GM18520 (cell line): ENCODE results near the gene ZNF768.
"Not testable (repeated sequence)": the region's sequence is repeated elsewhere in the genome, so short reads cannot be mapped to it uniquely, and the experiment has no call there.

Experiments used
- ATAC-seq: cut with Tn5 transposase; IDR thresholded peaks from one replicate; pipeline ENCODE4 v1.9.1; 2021; ENCODE audit not compliant: unreplicated experiment

ZNF768 gene

DNA sequence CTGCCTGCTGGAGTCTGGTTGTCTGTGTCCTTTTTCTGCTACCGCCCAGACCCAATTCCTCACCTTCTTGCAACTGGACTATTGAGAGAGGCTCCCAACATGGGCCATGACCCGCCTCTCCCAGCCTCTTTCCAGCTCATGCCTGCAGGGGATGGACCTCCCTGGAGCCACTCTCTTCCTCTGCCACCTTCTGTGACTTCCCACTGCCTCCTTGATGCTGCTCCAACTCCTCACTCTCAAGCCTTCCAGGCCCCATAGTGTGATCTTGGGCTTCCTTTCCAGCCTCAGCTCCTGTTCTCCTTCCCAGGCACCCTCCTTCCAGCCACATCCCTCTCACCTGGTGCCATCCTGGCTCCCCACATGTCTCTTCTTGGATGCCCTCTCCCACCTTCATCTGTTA, 11.1 kb downstream of the ZNF768 start:
- no peak for ATAC-seq

DNA sequence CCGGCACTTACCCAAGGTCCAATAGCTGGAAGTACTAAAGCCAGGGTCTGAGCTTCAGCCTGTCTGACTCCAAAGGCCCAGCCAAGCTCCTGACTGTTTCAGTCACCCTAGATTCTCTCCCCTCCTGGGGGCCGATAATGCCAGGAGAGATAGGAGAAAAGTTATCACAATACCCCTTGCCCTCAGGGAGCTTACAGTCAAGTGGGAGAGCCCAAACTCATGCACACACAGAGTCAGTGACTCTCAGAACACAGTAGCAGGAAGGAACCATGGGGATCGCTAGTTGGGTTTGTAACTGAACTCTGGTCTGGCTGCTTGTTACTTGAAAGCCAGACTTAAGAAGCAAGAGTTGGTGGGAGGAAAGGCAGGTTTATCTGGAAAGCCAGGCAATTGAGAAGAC, 14.9 kb downstream of the ZNF768 start:
- no peak for ATAC-seq

DNA sequence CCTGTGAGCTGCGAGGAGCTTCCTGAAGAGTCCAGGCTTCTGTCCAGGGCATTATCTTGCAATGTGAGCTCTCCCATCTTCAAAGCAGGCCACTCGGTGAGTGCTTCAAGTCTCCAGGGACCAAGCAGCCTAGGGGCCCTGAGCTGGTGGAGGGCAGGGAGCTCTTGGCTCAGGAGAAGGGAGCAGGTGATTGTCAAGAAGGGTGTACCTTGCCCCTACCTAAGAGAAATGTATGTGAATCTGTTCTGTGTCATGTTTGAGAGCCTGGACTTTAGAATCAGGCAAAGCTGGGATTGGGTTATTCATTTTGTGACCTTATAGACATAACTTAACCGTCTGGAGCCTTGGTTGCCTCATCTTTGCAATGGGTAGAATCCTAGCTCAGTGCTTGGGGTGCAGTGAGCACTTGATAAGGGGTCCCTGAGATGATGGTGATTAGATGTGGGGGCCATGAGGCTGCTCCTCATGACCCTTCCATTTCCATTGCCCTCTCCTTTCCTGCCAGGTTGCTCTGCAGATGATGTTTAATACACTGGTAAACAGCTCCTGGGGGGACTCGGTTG, 15.9 kb downstream of the ZNF768 start:
- no peak for ATAC-seq

DNA sequence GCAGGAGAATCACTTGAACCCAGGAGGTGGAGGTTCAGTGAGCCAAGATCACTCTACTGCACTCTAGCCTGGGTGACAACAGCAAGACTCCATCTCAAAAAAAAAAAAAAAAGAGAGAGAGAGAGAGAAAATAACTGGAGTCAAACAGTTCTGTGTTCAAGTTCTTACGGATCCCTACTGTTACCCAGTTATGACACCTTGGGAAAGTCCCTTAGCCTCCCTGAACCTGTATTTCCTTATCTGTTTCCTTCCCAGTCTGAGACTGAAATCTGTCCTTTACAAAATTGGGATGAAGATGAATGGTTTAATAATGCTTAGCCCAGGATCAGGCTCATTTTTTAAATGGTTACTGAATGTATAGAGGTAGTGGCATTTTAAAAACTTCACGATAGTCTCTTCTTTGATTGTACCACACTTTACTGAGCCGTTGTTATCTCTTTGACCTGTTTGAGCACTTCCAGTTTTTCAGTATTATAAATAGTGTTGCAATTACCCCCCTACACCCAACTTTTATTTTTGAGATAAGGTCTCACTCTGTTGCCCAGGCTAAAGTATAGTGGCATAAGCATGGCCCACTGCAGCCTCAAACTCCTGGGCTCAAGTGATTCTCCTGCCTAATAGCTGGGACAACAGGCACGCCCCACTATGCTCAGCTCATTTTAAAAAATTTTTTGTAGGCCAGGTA, 17.1 kb downstream of the ZNF768 start:
- ATAC-seq: no peak

DNA sequence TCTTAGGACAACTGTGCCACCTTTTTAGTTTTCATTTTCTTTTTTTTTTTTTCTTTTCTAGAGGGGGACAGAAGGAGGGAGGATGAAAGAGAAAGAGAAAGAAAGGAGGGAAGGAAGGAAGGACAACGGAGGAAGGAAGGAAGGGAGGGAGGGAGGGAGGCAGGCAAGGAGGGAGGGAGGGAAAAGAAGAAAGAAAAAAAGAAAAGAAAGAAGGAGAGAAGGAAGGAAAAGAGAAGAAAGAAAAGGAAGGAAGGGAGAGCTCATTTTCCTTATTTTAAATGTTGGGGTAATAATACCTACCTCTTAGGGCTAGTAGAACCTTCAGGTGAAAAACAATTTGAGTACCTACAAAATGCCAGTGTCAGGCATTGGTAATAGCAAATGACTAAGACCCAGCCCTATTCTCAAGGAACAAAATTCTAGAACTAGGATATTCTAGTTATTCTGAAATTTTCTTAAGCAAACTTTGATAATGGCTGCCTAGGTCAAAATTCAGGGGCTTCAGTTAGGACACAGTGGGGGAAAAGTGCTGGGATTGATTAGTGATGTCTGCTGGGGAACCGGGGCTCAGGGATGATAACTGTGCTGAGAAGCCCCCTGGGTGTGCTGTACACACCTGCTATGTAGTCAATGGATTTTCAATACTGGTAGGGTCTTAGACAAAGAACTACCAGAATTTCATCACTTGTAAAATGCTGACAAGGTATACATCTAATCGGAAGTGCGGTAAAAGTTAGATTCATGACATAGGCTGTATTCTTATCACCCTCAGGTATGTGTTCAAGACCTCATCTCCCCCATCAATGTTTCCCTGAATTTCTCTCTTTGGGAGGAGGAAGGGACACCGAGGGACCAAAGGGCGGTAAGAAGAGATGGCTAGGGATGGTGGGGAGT, 22.7 kb downstream of the ZNF768 start:
- ATAC-seq: no peak

DNA sequence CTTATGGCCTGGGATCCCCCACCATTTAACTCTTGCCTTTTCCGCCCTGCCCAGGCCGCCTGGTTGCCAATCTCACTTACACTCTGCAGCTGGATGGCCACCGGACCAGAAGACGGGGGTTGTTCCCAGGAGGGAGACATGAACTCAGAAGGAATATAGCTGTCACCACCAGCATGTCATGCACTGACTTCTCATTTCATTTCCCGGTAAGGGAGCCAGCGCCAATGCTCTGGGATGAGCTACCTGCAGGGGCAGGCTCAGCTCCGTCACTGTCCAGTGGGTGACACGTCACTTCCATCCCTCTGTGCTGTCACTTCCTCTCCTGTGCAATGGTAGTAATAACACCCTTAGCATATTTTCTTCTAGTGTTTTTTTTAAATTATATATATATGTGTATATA, 27.1 kb downstream of the ZNF768 start:
- ATAC-seq: no peak

DNA sequence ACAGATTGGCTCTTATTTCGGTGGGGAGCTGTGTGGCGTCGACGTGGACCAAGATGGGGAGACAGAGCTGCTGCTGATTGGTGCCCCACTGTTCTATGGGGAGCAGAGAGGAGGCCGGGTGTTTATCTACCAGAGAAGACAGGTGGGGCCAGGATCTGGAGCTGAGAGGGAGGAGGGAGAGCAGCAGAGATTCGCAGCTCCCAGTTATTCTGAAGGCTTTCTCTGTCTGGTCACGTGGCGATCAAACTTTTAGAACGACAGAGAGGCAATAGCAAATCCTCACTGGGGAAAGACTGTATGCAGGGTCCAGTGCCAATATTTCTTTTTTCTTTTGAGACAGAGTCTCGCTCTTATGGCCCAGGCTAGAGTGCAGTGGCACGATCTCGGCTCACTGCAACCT, 31.7 kb downstream of the ZNF768 start:
- ATAC-seq: no peak

DNA sequence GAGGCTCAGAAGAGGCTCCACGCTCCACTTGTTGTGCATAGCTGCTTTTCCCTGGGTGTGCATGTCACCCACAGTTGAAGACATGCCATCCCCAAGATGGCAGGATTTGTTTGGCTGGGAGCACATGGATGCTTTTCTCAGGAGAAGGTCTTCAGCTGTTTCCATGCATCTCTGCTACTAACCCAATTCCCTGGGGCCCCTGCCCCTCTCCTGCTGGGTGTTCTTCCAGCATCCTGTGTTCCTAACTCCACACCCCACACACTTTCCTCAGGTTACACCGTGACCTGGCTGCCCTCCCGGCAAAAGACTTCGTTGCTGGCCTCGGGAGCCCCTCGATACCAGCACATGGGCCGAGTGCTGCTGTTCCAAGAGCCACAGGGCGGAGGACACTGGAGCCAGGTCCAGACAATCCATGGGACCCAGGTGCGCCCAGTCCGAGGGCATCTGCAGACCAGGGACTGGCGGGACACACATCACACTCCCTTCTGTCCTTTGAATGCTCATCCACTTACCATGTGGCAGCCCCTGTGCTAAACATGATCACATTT, 32.4 kb downstream of the ZNF768 start:
- no peak for ATAC-seq

DNA sequence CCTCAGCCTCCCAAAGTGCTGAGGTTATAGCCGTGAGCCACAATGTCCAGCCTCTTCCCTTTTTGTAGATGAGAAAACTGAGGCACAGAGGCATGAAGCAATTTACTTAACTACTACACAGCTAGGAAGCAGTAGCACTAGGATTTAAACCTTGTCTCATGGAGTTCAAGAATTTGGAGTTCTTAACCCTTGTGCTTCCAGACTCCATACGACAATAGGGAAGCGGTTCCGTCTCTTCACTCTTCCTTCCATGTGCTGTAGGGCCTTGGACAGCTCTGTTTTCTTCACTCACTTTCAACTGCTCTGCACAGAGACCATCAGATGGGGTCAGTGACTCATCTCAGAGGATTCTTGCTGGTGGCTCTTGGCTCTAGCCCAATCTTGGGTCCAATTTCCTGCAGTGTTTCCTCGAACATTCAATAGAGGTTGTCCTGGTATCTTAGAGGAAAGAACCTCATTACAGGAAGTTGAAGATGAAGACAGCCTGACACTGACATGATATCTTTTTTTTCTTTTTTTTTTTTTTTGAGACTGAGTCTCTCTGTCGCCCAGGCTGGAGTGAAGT, 34.5 kb downstream of the ZNF768 start:
- ATAC-seq: no peak

DNA sequence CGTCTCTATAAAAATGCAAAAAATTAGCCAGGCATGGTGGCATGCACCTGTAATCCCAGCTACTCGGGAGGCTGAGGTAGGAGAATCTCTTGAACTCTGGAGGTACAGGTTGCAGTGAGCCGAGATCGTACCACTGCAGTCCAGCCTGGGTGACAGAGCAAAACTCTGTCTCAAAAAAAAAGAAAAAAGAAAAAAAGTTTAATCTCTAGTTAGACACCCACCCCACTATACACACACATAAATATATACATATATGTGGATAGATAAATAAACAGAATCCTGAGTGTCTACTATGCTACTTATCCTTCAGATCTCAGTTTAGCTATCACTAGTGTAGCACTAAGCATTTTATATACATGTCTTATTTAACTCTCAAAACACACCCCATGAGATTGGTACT, 35.1 kb downstream of the ZNF768 start:
- no peak for ATAC-seq

DNA sequence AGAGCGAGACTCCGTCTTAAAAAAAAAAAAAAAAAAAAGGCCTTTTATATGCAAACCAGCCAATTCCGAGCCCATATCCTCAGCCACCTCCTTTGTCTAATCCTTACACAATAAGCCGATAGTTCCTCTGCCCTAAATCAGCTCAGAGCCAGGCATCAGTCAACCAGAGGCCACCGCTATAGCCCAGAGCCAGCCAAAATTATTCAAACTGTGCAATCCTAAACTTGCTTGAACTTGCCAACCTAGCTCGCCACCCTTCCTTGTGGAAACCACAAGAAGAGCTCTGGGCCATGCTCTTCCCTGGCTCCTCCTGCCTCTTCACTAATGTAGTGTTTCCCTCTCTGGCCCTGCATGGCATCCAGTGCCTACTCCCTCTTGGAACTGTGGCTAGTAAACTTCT, 36.2 kb downstream of the ZNF768 start:
- no peak for ATAC-seq

DNA sequence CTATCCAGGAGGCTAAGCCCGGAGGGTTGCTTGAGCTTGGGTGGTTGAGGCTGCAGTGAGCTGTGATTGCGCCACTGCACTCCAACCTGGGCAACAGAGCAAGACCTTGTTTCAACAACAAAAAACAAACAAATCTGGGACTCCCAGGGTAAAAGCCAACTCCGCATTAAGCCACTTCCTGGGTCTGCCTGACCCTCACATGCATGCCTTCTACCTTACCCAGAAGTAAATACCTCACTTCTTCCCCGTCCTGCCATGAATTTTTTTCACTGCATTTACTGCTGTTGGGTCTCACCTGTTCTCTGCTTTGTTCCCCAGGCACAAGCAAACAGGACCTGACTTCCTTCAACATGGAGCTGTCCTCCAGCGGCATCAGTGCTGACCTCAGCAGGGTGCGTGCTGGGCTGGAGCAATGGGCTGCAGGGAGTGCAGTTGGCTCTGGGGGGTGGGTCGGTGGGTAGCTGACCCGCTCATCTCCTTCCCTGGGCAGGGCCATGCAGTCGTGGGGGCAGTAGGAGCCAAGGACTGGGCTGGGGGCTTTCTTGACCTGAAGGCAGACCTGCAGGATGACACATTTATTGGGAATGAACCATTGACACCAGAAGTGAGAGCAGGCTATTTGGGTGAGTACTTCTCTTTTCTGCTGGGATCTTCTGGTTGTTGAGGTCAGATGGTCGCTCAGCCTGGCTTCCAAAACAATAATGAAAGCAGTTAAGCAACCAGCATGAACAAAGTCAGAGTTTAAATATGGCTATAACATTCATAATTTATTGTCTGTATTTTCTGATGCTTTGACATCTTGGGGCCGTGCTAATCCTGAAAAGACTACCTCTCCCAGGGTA, 37.4 kb downstream of the ZNF768 start:
- ATAC-seq: no peak

DNA sequence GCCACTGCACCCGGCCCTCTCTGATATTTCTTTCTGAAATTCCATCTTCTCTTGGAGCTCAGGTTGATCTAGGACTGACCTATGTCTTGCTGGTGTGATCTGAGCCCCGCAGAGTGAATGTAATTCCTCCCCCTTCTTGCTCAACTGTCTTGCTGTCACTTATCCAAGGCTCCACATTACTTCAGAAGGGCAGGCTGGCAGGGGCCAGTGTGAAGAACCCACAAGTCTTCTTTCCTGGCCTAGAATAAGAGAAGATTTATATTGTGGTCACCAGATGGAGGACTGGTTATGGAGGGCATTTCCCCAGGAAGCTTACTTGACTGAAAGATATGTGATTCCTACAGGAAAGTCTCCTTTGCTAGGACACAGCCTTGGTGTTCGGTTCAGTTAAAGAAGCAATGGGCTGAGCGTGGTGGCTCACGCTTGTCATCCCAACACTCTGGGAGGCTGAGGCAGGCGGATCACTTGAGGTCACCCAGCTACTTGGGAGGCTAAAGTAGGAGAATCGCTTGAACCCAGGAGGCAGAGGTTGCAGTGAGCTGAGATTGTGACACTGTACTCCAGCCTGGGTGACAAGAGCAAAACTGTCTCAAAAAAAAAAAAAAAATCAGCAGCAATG, 40.4 kb downstream of the ZNF768 start:
- ATAC-seq: no peak

DNA sequence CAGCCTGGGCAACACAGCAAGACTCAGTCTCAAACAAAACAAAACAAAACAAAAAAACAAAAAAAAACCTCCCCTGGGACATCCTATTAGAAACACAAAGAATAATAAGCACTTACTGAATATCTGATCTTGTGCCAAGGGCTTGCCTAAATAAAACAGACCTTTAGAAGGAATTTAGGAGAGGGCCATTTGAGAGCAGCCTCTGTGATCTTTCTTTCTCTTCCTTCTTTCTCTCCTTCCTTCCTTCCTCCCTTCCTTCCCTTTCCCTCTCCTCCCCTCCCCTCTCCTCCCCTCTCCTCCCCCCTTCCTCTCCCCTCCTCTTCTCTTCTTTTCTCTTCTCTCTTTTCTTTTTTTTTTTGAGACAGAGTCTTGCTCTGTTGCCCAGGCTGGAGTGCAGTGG, 41.5 kb downstream of the ZNF768 start:
- no peak for ATAC-seq

DNA sequence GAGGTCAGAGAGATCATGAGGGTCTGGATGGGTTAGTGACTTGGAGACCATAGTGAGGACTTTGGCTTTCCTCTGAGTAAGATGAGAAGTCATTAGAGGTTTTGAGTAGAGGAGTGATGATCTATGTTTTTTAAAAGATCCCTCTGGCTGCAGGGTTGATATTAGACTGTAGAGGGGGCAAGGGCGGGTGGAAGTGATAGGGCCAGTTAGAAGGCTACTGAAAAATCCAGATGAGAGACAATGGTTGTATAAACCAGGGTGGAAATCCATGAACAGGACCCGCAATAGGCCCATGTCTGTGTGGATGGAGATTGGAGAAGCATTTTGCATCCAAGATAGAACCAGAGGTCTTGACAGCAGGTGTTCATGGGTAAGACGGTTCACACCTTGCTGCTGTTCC, 44.0 kb downstream of the ZNF768 start:
- no peak for ATAC-seq

DNA sequence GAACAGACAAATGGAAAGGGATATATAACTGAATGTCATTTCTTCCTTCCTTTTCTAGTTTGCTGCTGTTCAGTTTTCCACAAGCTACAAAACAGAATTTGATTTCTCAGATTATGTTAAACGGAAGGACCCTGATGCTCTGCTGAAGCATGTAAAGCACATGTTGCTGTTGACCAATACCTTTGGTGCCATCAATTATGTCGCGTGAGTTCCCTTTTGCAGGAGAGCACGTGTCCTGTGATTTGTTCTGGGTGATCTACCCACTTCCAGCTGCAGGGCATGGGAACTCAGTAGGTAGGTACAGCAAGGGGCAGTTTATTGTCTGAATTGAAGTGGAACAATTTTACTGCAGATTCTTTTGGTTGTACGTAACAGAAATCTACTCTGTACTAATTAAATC, 45.0 kb downstream of the ZNF768 start:
- ATAC-seq: no peak

DNA sequence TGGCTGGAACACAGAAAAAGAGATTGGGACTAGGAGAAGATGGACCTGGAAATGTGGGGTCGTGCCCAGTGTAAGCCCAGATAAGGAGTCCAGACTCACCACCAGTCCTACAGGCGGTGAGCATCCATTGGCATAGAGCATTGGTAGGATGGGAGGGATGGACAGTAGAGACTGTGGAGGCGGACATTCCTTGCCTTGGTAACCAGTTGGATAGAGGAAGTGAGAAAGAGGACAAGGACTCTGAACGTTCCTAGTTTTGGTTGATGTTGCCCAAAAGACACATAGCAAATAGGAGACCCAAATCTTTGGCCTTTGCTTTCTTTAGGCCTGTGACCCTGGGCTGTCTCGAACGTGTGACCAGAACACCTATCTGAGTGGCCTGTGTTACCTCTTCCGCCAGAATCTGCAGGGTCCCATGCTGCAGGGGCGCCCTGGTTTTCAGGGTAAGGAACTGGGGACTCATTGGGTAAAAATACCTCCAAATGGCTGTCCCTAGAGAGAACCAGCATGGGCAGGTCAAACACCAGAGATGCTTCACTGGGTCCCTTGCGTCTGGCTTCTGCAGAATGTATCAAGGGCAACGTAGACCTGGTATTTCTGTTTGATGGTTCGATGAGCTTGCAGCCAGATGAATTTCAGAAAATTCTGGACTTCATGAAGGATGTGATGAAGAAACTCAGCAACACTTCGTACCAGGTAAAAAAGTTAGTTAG, 47.4 kb downstream of the ZNF768 start:
- ATAC-seq: no peak

DNA sequence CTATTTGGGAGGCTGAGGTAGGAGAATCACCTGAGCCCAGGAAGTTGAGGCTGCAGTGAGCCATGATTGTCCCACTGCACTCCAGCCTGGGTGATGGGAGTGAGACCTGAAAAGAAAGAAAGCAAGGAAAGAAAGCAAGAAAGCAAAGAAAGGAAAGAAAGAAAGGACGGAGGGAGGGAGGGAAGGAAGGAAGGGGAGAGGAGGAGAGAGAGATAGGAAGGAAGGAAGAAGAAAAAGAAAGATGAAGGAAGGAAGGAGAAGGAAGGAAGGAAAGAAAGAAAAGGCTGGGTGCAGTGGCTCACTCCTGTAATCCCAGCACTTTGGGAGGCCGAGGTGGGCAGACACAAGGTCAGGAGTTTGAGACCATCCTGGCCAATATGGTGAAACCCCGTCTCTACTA, 48.6 kb downstream of the ZNF768 start:
- ATAC-seq: not testable (repeated sequence)

DNA sequence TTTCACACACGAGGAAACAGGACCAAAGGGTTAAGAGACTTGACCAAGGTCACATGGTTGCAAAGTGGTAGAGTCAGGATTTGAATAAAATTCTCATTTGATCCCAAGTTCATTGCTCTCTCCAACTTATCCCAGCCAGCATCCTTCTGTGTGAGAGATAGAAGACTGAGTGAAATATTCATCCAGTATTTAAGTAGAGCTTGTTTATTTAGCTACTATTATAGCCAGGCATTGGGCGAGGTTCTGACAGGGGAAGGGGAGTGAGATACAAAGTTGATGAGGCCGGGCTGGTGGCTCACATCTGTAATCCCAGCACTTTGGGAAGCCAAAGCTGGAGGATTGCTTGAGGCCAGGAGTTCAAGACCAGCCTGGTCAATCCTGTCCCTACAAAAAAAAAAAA, 49.4 kb downstream of the ZNF768 start:
- ATAC-seq: no peak

DNA sequence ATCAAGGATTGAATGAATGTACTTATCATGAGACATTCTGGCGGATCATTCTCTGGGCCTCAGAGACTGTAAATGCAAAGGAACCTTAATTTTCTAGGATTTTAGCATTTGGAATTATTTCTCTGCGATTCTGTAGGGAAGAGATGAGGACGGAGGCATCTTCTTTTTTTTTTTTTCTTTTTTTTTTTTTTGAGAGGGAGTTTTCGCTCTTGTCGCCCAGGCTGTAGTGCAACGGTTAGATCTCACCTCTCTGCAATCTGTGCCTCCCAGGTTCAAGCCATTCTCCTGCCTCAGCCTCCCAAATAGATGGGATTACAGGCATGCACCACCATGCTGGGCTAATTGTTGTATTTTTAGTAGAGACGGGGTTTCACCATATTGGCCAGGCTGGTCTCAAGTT, 51.7 kb downstream of the ZNF768 start:
- no peak for ATAC-seq
